Measurements from ENCODE around the gene TPCN2. TPM values are rescaled to one million over a fixed set of nuclear protein-coding genes. Genes with fewer than 3 reads are reported as not detected.

The TPCN2 gene
- total RNA-seq, 1 donor from 2014 or later = 9.5 TPM

DNA sequence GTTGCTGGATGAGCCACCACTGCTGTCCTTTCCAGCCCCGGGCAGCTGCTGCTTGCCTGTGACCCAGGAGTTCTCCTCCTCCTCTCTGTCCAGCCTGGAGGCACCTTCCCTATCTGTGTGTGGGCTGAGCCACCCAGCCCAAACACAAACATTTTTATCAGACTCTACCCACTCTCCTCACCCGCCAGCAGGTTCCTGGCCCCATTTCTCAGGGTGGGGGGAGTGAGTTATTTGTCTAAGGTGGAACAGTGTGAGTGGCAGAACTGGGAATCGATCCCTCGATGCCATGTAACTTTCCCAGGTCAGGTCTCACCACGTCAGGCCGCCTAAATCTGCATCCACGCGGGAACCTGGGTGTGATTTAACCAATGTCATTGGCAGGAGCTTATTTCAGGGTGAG is 86.2 kb downstream of the TPCN2 start:
- Histone ChIP-seq H3K79me2 (ENCODE audit: insufficient read depth, low read length) (no peaks in the 10 kb centered on the region), H4K20me1 (ENCODE audit: insufficient read depth, low read length) (no peaks in the 10 kb centered on the region), H3K4me3 (ENCODE audit: insufficient read depth, low read depth, low read length) (no peak overlapping the region), H3K4me2 (ENCODE audit: low read length) (no peak overlapping the region), H3K36me3 (ENCODE audit: insufficient read depth, low read length) (no peaks in the 10 kb centered on the region), H3K4me1 (ENCODE audit: insufficient read depth, low read length) (peaks cover 18% of the 10 kb centered on the region), H3K9me3 (ENCODE audit: insufficient read depth, low read depth, low read length) (peaks cover 7% of the 10 kb centered on the region), H3K27ac (ENCODE audit: low read depth, low read length) (no peak overlapping the region), H2AFZ (ENCODE audit: low read depth, low read length) (no peak overlapping the region), H3K9ac (ENCODE audit: low read length) (no peak overlapping the region), H3K27me3 (ENCODE audit: insufficient read depth, low read length) (no peaks in the 10 kb centered on the region)
- Mint-ChIP-seq H3K27me3 (ENCODE audit: low read depth, unreplicated experiment) (peaks cover 26% of the 10 kb centered on the region), H3K4me1 (ENCODE audit: low read depth, unreplicated experiment) (peaks cover 7% of the 10 kb centered on the region), H3K36me3 (ENCODE audit: low read depth, unreplicated experiment) (peaks cover 2% of the 10 kb centered on the region), H3K4me3 (ENCODE audit: unreplicated experiment) (no peak overlapping the region), H3K27ac (ENCODE audit: unreplicated experiment) (no peak overlapping the region), H3K9me3 (ENCODE audit: unreplicated experiment) (peaks cover 25% of the 10 kb centered on the region)
- DNase-seq (ENCODE audit: low read depth) (no peak), FAIRE-seq (no peak)
- TF ChIP-seq EZH2 (IDR thresholded peaks at IDR 0.05; ENCODE audit: insufficient read depth, low read length) = no peak

DNA sequence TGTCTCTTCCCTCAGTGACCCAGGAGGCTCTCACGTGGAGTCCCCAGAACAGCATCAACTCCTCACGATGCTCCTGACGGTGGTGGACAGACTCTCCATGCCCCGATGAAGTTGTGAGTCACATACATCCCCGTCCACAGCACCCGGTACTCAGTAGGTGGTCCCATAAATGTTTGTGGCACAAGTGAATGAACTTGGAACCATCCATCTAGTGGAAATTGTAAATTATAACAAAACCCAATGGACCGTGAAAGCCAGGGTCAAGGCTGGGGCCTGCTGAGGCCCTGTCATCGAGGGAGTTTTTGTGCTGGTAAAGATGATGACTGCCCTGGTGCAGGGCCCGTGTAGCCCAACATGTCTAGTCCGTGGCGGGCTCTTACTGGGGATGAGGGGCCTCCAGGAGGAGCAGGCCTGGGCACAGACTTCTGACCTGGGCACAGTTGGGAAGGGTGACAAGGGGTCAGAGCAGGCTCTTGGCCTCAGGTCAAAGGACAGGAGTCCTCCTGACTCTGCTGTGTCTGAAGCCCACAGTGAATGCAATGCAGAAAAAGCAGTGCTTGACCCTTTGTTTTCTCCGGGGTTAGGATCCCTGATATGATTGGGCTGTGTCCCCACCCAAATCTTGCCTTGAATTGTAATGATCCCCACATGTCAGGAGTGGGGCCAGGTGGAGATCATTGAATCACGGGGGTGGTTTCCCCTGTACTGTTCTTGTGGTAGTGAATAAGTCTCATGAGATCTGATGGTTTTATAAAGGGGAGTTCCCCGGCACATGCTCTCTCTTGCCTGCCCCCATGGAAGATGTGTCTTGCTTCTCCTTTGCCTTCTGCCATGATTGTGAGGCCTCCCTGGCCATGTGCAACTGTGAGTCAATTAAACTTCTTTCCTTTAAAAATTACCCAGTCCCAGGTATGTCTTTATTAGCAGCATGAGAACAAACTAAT is 87.0 kb downstream of the TPCN2 start:
- TF ChIP-seq, protein P1, sequence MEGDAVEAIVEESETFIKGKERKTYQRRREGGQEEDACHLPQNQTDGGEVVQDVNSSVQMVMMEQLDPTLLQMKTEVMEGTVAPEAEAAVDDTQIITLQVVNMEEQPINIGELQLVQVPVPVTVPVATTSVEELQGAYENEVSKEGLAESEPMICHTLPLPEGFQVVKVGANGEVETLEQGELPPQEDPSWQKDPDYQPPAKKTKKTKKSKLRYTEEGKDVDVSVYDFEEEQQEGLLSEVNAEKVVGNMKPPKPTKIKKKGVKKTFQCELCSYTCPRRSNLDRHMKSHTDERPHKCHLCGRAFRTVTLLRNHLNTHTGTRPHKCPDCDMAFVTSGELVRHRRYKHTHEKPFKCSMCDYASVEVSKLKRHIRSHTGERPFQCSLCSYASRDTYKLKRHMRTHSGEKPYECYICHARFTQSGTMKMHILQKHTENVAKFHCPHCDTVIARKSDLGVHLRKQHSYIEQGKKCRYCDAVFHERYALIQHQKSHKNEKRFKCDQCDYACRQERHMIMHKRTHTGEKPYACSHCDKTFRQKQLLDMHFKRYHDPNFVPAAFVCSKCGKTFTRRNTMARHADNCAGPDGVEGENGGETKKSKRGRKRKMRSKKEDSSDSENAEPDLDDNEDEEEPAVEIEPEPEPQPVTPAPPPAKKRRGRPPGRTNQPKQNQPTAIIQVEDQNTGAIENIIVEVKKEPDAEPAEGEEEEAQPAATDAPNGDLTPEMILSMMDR (IDR thresholded peaks at IDR 0.05; ENCODE audit: insufficient read depth, low read depth, low read length) = no peak
- no peak for TF ChIP-seq EZH2 (IDR thresholded peaks at IDR 0.05; ENCODE audit: insufficient read depth, low read length)
- no peak overlapping the region for H3K4me2 ChIP-seq (ENCODE audit: low read length)
- Mint-ChIP-seq H3K27ac (ENCODE audit: unreplicated experiment) (no peak overlapping the region), H3K4me3 (ENCODE audit: unreplicated experiment) (no peak overlapping the region), H3K9me3 (ENCODE audit: unreplicated experiment) (peaks cover 25% of the 10 kb centered on the region), H3K4me1 (ENCODE audit: low read depth, unreplicated experiment) (peaks cover 7% of the 10 kb centered on the region), H3K36me3 (ENCODE audit: low read depth, unreplicated experiment) (peaks cover 2% of the 10 kb centered on the region), H3K27me3 (ENCODE audit: low read depth, unreplicated experiment) (peaks cover 26% of the 10 kb centered on the region)
- H3K4me3 ChIP-seq (ENCODE audit: insufficient read depth, low read depth, low read length) = no peak overlapping the region
- no peaks in the 10 kb centered on the region for H3K79me2 ChIP-seq (ENCODE audit: insufficient read depth, low read length)
- no peaks in the 10 kb centered on the region for H3K27me3 ChIP-seq (ENCODE audit: insufficient read depth, low read length)
- H3K36me3 ChIP-seq (ENCODE audit: insufficient read depth, low read length) = no peaks in the 10 kb centered on the region
- H3K27ac ChIP-seq (ENCODE audit: low read depth, low read length) = no peak overlapping the region
- no peak overlapping the region for H3K9ac ChIP-seq (ENCODE audit: low read length)
- H4K20me1 ChIP-seq (ENCODE audit: insufficient read depth, low read length) = no peaks in the 10 kb centered on the region
- H3K4me1 ChIP-seq (ENCODE audit: insufficient read depth, low read length) = peaks cover 15% of the 10 kb centered on the region
- no peak overlapping the region for H2AFZ ChIP-seq (ENCODE audit: low read depth, low read length)
- DNase-seq (ENCODE audit: low read depth) (no peak), FAIRE-seq (no peak)
- peaks cover 7% of the 10 kb centered on the region for H3K9me3 ChIP-seq (ENCODE audit: insufficient read depth, low read depth, low read length)

DNA sequence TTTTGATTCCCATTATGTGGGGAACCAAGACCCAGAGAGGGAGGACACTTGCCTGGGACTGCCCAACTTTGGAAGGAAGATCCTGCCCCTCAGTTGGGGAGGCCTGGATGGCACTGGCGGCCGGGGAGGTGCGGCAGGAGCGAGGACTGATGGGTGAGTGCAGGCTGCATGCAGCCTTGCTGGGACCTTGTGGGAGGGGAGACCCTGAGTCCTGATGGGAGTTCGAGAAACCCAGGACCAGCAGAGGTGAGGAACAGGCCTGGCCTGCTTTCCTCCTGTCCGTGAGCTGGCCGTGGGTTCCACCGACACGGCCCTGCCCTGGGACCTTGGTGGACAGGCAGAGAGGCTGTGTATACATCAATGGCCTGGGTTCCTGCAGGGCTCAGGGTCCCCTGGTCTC is 87.7 kb downstream of the TPCN2 start:
- DNase-seq (ENCODE audit: low read depth) (no peak), FAIRE-seq (no peak)
- H3K9me3 Mint-ChIP-seq (ENCODE audit: unreplicated experiment) = peaks cover 25% of the 10 kb centered on the region
- Histone ChIP-seq H2AFZ (ENCODE audit: low read depth, low read length) (no peak overlapping the region), H3K4me2 (ENCODE audit: low read length) (no peak overlapping the region), H3K27me3 (ENCODE audit: insufficient read depth, low read length) (no peaks in the 10 kb centered on the region), H3K4me1 (ENCODE audit: insufficient read depth, low read length) (peaks cover 8% of the 10 kb centered on the region), H3K9ac (ENCODE audit: low read length) (no peak overlapping the region), H3K36me3 (ENCODE audit: insufficient read depth, low read length) (no peaks in the 10 kb centered on the region), H3K79me2 (ENCODE audit: insufficient read depth, low read length) (no peaks in the 10 kb centered on the region), H3K9me3 (ENCODE audit: insufficient read depth, low read depth, low read length) (peaks cover 7% of the 10 kb centered on the region), H3K27ac (ENCODE audit: low read depth, low read length) (no peak overlapping the region), H3K4me3 (ENCODE audit: insufficient read depth, low read depth, low read length) (no peak overlapping the region), H4K20me1 (ENCODE audit: insufficient read depth, low read length) (no peaks in the 10 kb centered on the region)
- H3K4me1 Mint-ChIP-seq (ENCODE audit: low read depth, unreplicated experiment) = peaks cover 5% of the 10 kb centered on the region
- no peak for TF ChIP-seq EZH2 (IDR thresholded peaks at IDR 0.05; ENCODE audit: insufficient read depth, low read length)
- TF ChIP-seq, protein P1 (IDR thresholded peaks at IDR 0.05; ENCODE audit: insufficient read depth, low read depth, low read length) = no peak
- H3K27me3 Mint-ChIP-seq (ENCODE audit: low read depth, unreplicated experiment) = peaks cover 31% of the 10 kb centered on the region
- H3K4me3 Mint-ChIP-seq (ENCODE audit: unreplicated experiment) = no peak overlapping the region
- peaks cover 2% of the 10 kb centered on the region for H3K36me3 Mint-ChIP-seq (ENCODE audit: low read depth, unreplicated experiment)
- H3K27ac Mint-ChIP-seq (ENCODE audit: unreplicated experiment) = no peak overlapping the region
